Rectal smooth muscle tissue (tissue), 1 donor: ENCODE results near the gene OAS2.

ENCODE experiments used
- H3K27ac ChIP-seq: one replicate; pipeline ENCODE4 v1.7.0; 2013; ENCODE audit warnings: low read depth, low read length, inconsistent platforms
- H3K27me3 ChIP-seq: one replicate; pipeline ENCODE4 v1.7.0; 2013; ENCODE audit warnings: low read length; ENCODE audit not compliant: control insufficient read depth, insufficient read depth
- H3K36me3 ChIP-seq: one replicate; pipeline ENCODE4 v1.7.0; 2013; ENCODE audit warnings: low read length; ENCODE audit not compliant: control insufficient read depth, insufficient read depth
- H3K4me1 ChIP-seq: one replicate; pipeline ENCODE4 v1.7.0; 2013; ENCODE audit warnings: low read length; ENCODE audit not compliant: control insufficient read depth, insufficient read depth
- H3K4me3 ChIP-seq: one replicate; pipeline ENCODE4 v1.7.0; 2013; ENCODE audit warnings: low read length
- H3K9ac ChIP-seq: one replicate; pipeline ENCODE4 v1.7.0; 2013; ENCODE audit warnings: low read length

OAS2 gene

GRCh38 chr12:113059071-113059595, 80.8 kb downstream of the OAS2 start:
- Histone ChIP-seq H3K4me3 (no peak overlapping the region), H3K27me3 (peaks cover 20% of the 10 kb centered on the region), H3K4me1 (no peaks in the 10 kb centered on the region), H3K9ac (no peak overlapping the region), H3K27ac (no peak overlapping the region), H3K36me3 (no peaks in the 10 kb centered on the region)

- peaks cover 15% of the 10 kb centered on the region for H3K27me3 ChIP-seq
- no peaks in the 10 kb centered on the region for H3K4me1 ChIP-seq
- H3K4me3 ChIP-seq = no peak overlapping the region
- no peak overlapping the region for H3K9ac ChIP-seq
- no peak overlapping the region for H3K27ac ChIP-seq
- no peaks in the 10 kb centered on the region for H3K36me3 ChIP-seq
Observed at GRCh38 chr12:113060336-113060960, 82.1 kb downstream of the OAS2 start.

DNA sequence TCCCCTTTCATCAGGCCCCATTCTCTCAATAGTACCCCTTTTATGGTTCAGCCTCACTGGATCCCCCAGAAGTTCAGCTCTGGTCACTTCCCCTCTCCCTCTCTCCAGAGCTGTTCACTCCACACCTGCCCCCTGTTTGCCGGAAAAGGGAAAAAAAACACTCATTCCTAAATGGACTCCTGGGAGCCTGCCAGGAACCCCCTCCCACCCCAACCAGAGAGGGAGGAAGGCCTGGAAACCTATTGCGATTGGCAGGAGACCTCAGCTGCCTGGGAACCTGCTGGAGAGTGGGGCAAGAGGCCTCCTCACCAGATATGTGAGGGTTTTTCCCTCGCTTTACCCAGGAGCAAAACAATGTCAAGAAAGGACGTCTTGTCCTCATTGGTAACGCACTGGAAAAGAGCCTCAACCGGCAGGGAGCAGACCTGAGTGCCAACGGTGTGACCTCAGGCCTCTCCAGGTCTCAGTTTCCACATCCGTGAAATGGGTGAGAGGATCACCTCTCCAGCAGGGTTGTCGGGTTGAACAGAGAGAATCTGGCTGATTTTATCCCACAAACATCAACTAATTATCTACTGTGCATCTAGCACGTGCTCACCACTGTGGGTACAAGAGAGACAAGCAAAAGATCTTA, 82.9 kb downstream of the OAS2 start:
- Histone ChIP-seq H3K27ac (no peak overlapping the region), H3K9ac (no peak overlapping the region), H3K36me3 (no peaks in the 10 kb centered on the region), H3K27me3 (peaks cover 8% of the 10 kb centered on the region), H3K4me3 (no peak overlapping the region), H3K4me1 (no peaks in the 10 kb centered on the region)
